Fibroblast of the aortic adventitia (primary cell): Measurements from ENCODE around the gene TNNI3K. TPM values are rescaled to one million over a fixed set of nuclear protein-coding genes. Genes with fewer than 3 reads are reported as not detected.

Experiments
- DNase-seq: peaks from one replicate; pipeline ENCODE4 v3.0.0-alpha.2; 2010; ENCODE audit warnings: low read depth
- H3K4me3 ChIP-seq: 2 replicates; pipeline ENCODE4 v1.5.1; 2011; ENCODE audit warnings: low read depth, mild to moderate bottlenecking, control low read depth, low read length, moderate library complexity
- CTCF ChIP-seq: IDR thresholded peaks from 2 replicates; pipeline ENCODE4 v1.5.1; 2011; ENCODE audit warnings: mild to moderate bottlenecking, low read length, control low read depth, inconsistent platforms; ENCODE audit not compliant: insufficient read depth
- total RNA-seq: library from RNA; depleted of rRNA; stranded (reverse); fragments of >200 nt; gene quantifications from 2 replicates; pipeline ENCODE4 v1.2.3, GENCODE V29; 2012; ENCODE audit warnings: low replicate concordance

The TNNI3K gene
- total RNA-seq, 1 donor, result not detected

- TF ChIP-seq CTCF, result no peak
Observed at GRCh38 chr1:74534241-74534640, 299.1 kb downstream of the TNNI3K start.

GRCh38 chr1:74545821-74546220, 310.6 kb downstream of the TNNI3K start:
- H3K4me3 ChIP-seq, result no peak overlapping the region
- no peak for TF ChIP-seq CTCF
- no peak for DNase-seq

More at GRCh38 chr1:74534241-74534640, 299.1 kb downstream of the TNNI3K start:
- no peak for DNase-seq
- no peak overlapping the region for H3K4me3 ChIP-seq

GRCh38 chr1:74548961-74549750, 314.0 kb downstream of the TNNI3K start:
- H3K4me3 ChIP-seq, result no peak overlapping the region
- no peak for TF ChIP-seq CTCF
- DNase-seq, result no peak

GRCh38 chr1:74549932-74550331, 314.7 kb downstream of the TNNI3K start:
- no peak overlapping the region for H3K4me3 ChIP-seq
- TF ChIP-seq CTCF, result no peak
- no peak for DNase-seq

- H3K4me3 ChIP-seq, result no peak overlapping the region
- DNase-seq, result no peak
- TF ChIP-seq CTCF, result no peak
Observed at GRCh38 chr1:74570797-74571492, 335.8 kb downstream of the TNNI3K start.

- H3K4me3 ChIP-seq, result no peak overlapping the region
- no peak for DNase-seq
- TF ChIP-seq CTCF, result no peak
Observed at GRCh38 chr1:74571493-74571800, 336.3 kb downstream of the TNNI3K start.
